Stimulated activated CD8-positive, alpha-beta memory T cell treated with anti-CD3 and anti-CD28 coated beads, Interleukin-4, amount 100 ng/mL, for 4 hours (primary cell): Measurements from ENCODE around the gene DSCAML1.
"Not testable (repeated sequence)": the region's sequence is repeated elsewhere in the genome, so short reads cannot be mapped to it uniquely, and the experiment has no call there.

Experiments
- DNase-seq, 2 donors: peaks; one replicate each; pipeline ENCODE4 v3.0.0-alpha.2; 2020; ENCODE audit warnings: low read depth in 2 of 2, low spot score in 1 of 2

The DSCAML1 gene

GRCh38 chr11:117819096-117820040 is 22.4 kb upstream of the DSCAML1 start:
- DNase-seq = no peak

GRCh38 chr11:117818041-117818873 is 21.2 kb upstream of the DSCAML1 start:
- DNase-seq = peak in 1 of 2 donors; percentile 32

GRCh38 chr11:117817368-117818040 is 20.5 kb upstream of the DSCAML1 start:
- DNase-seq = peak; percentile 69 to 89

GRCh38 chr11:117816846-117817367 is 19.9 kb upstream of the DSCAML1 start:
- DNase-seq = no peak

GRCh38 chr11:117816151-117816741 is 19.2 kb upstream of the DSCAML1 start:
- no peak for DNase-seq

- DNase-seq = peak; percentile 31 to 54
Observed at GRCh38 chr11:117815262-117815803, 18.3 kb upstream of the DSCAML1 start.

GRCh38 chr11:117814766-117815261 is 17.8 kb upstream of the DSCAML1 start:
- DNase-seq = peak; percentile 60 to 66

GRCh38 chr11:117814204-117814765 is 17.3 kb upstream of the DSCAML1 start:
- DNase-seq = no peak

- not testable (repeated sequence) for DNase-seq
Observed at GRCh38 chr11:117810056-117810451, 13.0 kb upstream of the DSCAML1 start.

GRCh38 chr11:117809236-117810055 is 12.4 kb upstream of the DSCAML1 start:
- DNase-seq = no peak

- no peak for DNase-seq
Observed at GRCh38 chr11:117808784-117809183, 11.8 kb upstream of the DSCAML1 start.

GRCh38 chr11:117807482-117808327 is 10.7 kb upstream of the DSCAML1 start:
- DNase-seq = peak; percentile 33 to 84

GRCh38 chr11:117806846-117807245 is 9.8 kb upstream of the DSCAML1 start:
- no peak for DNase-seq

- no peak for DNase-seq
Observed at GRCh38 chr11:117805045-117805444, 8.0 kb upstream of the DSCAML1 start.

GRCh38 chr11:117803896-117804295 is 6.9 kb upstream of the DSCAML1 start:
- no peak for DNase-seq

- DNase-seq = no peak
Observed at GRCh38 chr11:117799634-117800033, 2.6 kb upstream of the DSCAML1 start.

GRCh38 chr11:117796456-117796871 is 552 bp downstream of the DSCAML1 start:
- no peak for DNase-seq
